Effector CD8-positive, alpha-beta T cell (primary cell): Measurements from ENCODE around the gene SPAG16.

ENCODE experiments used
- DNase-seq: peaks from one replicate; lab custom pipeline; 2025; lab: John Stamatoyannopoulos, UW
- total RNA-seq, 4 experiments: gene quantifications; one replicate each; lab custom pipeline; 2026; lab: John Stamatoyannopoulos, UW

SPAG16 gene
- 6.1 to 10.7 (median 6.4) reads per million in 4 experiments for total RNA-seq

DNA sequence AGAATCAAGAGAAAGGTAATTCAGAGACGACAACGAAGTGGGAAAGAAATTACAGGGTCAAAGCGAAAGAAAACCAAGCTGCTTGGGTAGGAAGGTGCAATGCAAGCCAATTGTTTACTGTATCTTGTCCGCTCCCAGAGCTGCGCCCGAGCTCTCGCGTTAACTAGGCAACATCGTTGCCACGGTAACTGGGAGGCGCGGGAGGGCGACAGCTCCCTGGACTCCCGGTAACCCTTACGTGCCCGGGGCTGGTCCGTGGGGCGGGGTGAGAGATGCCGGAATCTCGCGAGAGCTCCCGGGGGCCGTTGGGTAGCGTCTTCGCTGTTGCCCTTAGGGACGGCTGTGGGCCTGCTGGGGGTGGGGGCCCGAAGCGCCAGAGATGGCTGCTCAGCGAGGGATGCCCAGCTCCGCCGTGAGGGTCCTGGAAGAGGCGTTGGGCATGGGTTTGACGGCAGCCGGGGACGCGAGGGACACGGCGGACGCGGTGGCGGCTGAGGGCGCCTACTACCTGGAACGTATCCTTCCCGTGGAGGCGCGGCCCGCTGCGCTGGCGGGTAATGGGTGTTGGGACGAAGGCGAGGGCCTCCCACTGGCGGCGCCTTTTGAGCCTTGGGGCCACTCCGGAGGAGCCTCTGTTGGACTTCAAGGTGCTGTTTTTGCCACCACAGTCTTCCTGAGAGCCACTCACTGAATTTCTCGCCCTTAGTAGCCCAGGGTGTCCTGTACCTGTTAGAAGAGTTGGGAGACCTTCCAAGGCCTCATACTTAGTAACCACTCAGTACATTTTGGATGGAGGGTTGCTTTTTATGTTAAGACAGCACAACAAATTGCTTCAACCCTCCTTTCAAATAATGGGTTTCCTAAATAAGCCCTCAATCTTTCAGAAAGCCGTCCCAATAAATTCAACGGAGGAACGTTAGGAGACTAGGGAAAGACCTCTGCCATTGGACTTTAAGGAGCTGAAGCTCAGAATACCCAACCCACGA, at the start of gene SPAG16:
SPAG16 (plus strand) TSS at position 360 of the 986 bp plus-strand sequence.
- peak; percentile 95 for DNase-seq

DNA sequence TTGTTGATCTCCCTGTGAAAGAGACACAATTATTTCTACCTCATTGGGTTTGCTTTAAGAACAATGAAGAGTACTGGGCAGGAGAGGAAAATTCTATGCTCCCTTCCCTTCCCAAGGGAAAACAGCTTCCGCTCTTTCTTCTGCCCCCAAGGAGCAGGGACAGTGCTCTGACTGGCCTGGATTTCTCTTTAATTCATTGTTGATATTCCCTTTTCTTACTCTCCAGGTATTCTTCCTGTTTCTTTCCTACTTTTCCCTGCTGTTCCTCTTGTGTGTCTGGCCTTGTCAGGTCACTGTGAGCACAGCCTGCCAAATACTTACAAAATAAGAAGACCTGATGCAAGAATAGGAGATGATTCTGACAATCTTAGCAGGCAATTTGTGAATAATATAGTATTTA, 49.6 kb upstream of the SPAG16 start:
- no peak for DNase-seq

DNA sequence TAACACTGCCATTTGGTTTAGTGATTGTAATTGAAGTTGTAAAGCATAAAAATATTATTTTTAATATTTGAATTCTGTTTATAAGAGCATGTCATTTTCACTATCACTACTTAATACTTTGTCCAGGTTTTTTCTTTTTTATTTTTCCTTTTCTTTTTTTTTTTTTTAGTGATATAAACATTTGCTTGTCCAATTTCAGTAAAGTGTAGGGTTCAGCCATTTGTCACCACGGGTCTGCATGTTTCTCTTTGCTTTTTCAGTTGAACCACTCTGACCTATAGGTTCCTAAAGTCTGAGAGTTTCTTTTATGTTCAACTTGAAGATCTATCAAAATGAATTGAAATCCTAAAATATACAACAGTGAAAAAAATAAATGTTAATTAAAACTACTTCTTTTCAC, 48.5 kb upstream of the SPAG16 start:
- no peak for DNase-seq

DNA sequence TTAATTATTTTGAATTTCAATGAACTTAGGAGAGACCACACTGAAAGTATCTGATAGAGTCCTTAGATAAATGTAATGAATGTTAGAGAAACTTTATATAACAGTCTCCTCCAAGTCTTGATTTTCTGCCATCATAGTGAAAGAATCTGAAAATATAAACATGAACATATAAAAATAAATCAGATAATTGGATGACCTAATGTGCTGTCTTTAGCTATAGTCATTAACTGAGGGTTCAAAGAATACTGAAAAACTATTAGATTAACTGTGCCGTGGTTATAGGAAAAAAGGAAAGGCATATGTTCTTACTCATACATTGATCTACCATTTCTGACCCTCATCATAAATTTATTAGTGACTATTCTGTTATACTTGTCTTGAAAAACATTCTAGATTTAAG, 47.0 kb upstream of the SPAG16 start:
- DNase-seq = no peak

DNA sequence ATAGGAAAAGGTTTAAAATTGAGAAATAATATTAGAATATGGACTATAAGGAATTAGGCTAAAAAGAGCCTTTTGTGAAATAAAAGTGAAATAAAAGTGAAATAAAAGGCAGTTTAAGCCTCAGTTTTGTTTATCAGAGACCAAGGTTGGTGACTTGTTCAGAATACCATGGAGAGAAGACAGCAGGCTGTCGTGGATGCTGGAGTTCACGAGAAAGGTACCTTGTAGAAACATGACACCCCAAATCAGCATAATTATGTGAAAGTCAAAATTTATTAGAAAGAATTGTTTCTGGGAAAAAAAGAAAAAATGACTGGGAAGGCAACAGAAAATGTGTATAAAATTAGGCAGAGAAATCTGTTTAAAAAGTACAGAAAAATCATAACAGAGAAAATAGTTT, 46.5 kb upstream of the SPAG16 start:
- no peak for DNase-seq

DNA sequence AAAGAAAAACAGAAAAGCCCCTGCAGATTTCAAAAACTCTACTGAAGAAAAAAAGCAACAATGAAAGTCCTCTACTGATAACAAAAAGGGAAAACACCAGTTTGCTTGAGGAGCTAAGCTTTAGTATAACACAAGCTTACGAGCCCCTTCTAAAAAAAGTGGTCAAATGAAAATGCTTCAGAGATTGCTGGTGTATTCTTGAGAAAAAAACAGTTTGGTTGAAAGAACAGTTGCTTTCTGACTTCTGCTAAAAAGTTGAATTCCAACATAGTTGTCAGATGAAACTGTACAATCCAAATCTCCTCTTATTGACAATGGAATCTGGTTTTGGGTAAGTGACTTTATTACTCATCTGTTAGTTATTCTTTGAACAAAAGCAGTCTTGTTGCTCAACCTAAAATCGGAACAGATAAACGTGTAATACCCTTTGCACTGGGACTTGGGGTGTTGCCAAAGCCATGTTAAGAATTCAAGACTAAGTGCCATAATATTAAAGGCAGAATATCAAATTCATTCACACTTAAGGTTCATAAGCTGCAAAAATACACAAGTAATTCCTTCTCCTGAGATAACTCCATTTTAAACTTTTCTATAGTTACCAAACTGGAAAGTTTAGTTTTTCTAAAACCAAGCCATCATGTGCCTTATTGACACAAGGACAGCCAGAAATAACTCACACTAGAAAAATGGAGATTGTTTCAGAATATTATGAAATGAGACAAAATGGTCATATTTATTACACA, 45.3 kb upstream of the SPAG16 start:
- no peak for DNase-seq

DNA sequence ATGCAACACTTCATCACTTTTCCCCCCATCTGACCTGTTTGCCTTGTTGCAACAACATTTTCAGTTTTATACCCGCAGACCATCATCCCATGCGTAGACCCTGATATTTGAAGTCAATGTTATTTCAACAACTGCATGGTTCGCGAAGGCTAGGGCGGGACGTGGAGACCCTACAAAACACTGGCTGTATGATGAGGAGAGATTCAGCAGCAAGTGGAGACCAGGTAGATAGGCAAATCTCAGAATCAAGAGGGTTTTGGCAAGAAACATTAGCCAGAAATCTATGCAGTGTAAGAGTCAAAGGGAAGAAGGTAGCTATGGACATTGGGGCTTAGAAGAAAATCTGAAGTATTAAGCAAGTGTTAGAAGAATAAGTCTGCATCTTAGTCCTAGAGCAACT, 42.4 kb upstream of the SPAG16 start:
- DNase-seq = no peak

DNA sequence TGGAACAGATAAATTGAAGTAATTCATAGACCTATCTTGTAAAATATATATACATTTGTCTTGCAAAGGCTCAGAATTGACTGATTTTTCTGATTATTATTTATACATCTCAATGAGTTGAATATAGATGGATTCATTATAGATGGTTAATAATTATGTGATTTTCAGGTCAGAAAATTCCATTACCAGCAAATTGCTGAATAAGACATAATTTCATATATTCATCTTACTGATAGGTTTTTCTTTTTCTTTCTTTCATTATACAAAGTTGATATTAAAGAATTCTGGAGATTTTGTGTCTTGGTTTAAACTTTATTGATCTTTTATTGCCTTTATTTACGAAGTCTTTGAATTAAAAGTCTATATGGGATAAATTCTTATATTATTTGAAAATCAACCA, 41.6 kb upstream of the SPAG16 start:
- no peak for DNase-seq

DNA sequence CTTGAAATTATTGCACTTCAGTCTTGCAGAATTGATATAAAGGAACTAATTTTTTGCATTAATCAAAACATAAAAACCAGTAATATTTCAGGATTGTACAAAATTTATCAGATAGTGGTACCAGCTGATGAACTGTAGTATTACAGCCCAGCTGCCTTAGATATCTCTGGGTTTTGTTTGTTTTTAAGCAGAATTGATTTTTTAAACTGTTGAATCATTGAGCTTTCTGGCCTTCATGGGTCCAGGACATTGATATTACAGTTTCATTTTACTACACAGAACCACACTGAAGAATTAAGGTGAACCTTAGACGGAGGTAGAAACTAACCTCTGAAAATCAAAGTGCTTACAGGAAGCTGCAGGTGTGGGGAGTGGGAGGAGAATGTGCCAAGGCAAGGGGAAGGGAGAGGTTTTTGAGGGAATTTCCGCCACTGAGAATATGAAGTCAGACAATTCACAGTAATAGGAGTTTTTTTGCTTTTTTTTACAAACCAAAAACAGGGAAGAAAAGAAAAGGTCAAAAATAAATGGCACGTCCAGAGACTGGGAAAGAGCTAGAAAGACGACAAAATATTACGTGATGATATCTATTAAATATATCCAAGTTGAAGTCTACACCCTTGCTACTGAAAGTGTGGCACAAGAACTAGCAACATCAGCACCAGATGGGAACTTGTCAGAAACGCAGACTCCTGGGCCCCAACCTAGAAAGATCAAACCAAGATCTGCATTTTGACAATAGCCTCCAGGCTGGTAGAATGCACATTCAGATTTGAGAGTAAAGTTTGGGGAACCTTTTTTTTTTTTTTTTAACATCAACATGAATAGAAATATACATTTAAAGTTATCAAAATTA, 40.8 kb upstream of the SPAG16 start:
- no peak for DNase-seq

DNA sequence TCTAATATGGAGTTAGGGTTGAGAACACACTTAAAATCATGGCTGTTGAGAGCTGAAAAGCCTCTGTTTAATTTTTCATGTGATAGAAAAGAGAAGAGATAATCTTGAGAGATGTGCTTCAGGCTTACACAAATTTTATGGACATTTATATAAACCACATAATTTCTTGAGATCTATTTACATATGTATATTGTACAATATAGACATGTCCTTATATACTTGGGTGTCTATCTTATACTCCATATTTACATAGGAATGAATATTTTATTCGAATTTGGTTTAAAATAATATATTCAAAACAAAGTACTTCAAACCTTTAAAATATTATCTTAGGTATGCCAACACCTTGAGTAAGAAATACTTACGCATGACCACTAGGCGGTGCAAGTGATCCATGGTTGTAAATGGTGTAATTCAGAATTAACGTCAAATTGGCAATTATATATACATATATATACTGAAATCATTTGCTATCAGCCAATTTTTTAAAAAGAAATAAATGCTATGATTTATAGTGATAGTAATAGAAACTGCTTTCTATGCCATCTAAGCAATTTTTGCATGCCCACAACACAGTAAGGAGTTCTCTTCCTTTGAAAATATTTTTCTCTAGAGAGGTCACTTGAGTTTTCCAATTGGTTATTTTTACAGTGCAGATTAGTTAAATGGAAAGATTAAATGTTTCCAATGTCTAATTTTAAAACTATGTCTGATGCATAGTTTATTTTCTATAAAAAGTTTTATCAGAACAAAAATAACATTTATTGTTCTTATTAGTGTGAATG, 37.6 kb upstream of the SPAG16 start:
- DNase-seq = peak; percentile 34

DNA sequence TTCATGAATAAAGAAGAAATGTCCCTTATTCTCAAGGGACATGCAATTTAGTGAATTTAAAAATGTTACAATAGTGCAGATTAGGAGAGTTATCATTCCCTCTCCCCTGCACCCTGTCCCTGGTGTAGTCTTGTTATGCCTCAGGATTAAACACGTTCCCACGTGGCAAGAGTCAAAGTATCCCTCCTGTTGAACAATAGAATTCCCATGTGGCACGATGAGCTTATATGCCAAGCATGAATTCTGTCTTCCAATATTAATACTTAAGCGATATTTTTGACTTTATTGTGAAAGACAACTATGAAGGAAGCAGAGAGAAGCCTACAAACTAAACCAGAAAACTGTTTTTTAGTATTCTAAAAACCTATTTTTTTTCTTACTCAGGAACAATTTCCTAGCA, 36.7 kb upstream of the SPAG16 start:
- DNase-seq = no peak

DNA sequence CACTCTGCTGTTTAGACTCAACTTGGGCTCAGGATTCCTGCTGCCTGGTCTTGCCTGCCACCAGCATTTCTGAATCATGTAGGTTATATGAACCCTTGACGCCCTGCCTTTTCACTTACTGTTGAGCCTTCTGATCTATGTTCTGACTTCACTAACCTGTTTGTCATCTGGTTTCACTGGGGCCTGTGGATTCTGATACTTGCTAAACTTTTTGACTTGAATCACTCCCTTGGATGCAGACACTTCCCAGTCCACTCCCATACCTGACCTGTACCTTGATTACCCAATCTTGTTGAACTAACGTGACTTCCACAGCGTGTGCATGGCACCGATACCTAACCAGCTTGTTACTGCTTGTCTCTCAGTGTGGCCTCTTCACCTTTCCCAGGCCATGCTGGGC, 35.6 kb upstream of the SPAG16 start:
- DNase-seq = no peak

DNA sequence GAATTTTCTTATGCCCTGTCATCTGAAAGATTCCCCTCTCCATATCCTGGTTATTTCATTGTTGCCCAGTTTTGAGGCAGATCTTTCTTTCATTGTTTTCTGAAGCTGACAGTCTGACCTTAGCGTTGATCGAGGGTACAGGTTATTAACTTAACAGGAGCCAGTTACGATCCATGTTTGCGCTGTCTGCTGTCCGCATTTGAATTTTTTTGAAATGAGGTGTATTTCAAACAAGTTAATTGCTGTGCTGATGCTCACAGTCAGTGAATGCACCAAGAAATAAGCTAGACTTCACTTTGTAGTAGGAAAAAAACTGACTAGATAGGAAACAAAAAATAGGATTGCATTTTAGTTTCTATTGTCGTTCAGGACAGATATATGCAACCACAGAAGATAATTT, 34.8 kb upstream of the SPAG16 start:
- DNase-seq = no peak

DNA sequence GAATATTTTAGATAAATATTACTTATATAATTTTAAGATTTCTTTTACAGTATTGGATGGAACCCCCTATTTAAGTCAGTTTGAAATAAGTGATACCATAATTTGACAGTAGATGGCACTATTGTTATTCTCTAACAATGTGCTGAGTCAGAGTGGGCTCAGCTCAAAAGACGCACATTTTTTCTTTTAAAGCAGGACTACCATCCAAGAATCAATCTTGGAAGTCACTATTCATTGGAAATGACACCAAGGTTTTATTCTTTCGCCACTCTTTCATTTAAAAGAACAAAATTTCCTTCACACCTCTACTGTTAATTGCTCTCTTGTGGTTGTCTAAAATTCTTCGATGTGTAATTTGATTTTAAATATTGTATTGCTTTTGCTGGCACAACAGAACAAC, 32.6 kb upstream of the SPAG16 start:
- no peak for DNase-seq

DNA sequence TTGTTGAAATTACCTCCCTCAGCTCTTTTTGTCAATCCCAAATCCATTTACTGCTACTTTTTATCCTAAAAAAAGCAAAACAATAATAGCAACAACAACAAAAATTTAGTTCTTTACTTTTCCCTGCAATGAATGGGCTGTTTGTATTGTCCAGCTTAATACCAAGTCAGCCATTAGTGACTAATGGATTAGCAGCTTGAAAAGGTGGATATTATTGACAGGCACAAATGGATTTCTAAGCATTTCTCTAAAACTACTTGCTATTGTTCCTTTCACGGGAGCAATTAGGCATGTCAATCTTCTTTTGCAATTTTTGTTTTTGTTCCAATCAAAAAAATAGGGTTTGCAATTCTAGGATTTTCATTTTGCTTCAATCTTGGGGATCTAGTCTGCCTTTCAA, 32.1 kb upstream of the SPAG16 start:
- DNase-seq = no peak

DNA sequence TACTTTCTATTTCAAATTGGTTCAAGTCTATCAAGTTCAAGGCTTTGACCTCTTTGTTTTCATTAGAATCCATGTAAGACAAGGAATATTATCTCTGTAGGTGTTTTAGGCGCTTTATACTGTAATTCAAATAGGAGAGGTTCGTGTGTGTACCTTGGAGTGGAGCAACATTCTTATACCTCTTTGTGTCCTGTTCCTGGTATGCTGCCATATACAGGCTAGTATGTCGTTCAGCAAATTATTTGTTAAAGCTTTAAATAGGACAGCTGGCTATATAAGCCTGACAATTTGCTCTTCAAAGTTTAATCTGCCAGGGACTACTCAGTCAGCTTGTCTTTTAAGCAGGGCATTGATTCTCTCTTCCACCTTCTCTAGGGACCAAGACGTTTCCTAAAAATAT, 31.1 kb upstream of the SPAG16 start:
- no peak for DNase-seq

DNA sequence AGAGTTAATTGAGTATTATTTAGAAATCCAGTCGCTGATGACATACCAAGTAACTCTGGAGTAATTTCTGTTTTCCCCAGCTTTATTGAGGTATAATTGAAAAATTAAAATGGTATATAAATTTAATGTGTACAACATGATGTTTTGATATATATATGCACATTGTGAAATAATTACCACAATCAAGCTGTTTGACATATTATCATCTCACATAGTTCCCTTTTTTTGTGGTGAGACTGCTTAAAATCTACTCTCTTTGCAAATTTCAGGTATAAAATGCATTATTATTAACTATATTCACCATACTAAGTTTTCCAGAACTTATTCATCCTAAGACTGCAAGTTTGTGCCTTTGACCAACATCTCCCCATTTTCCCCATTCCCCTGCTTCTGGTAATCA, 25.0 kb upstream of the SPAG16 start:
- DNase-seq = no peak

DNA sequence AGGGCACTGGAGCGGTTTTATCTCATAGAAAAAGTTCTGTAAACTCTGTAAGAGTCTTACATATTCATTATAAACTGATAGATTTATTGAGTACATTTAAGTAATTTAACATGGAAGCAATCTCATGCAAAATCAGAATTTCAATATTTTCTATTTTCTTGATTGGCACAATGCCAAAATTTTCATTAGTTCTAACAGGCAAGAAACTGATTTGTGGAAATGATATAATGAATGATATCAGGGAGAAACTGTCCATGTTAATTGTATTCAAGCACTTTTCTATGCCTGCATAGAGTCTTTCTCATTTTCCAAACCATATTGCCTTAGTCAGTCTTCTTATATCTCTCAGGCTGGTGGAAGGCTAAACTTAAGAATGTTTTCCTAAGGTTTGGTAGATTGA, 23.0 kb upstream of the SPAG16 start:
- no peak for DNase-seq

DNA sequence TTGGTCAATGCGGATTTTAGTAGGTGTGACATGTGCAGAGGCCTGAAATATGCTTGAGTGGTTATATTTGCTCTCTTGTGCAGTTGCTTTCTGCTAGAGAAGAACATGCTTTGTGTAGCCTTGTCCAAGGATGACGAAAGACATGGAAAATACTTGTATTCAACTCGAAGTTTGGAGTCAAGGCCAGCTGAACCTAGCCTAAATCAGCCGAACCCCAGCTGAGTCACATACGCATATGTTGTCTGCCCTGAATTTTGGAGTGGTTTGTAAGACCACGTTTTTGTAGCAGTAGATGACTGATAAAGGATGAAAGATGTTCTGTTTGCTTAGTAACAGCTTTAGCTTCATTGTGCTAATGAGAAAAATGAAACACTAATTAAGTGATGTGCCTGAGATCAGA, 22.5 kb upstream of the SPAG16 start:
- DNase-seq = no peak

DNA sequence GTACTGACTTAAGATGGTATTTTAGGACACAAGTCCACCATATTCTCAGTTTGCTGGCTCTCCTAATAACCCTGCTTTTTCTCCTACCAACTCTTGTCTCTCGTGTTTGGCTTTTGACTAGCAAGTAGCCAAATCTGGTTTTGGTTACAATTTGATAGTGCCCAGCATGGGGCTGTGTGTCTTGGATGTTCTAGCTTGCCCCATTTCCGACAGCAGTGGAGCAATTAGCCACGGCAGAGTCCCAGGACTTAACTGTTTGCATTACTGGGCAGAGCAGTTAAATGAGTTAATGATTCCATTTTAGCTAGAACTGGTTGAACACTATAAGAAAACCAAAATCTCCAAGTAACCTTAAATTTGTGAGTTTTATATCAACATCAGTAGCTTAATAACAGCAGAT, 18.6 kb upstream of the SPAG16 start:
- no peak for DNase-seq

DNA sequence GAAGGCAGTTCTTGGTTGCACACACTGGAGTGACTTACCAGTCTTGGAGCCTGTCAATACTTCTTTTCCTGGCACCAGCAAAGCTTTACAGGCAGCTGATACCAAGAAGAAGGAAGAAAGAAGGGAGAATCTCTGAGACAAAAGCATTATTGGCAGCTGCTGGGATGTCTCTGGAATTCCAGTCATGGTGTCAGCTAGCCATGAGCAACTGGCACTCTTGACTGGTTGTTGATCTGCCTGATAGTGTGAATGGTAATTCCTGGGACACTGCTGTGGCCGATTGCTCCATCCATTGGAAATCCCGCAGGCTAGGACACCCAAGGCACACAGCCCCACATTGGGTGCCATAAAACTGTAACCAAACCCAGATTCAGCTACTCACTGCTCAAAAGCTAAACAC, 17.8 kb upstream of the SPAG16 start:
- DNase-seq = no peak
